ENCODE results near the gene PRC1.

- TF ChIP-seq CTCF (conservative IDR thresholded peaks at IDR 0.05 in 1 of 2, IDR thresholded peaks at IDR 0.05 in 1 of 2; ENCODE audit: extremely low read depth in 1 of 2, insufficient read depth in 1 of 2, low read depth in 1 of 2, low read length in 2 of 2) (no peak), EZH2 (IDR thresholded peaks at IDR 0.05; ENCODE audit: borderline replicate concordance, low read length) (no peak)
These were observed 49.0 kb upstream of the PRC1 start for GRCh38 chr15:91043202-91043874.
